ENCODE results near the gene BCL6B. TPM values are rescaled to one million over a fixed set of nuclear protein-coding genes. Genes with fewer than 3 reads are reported as not detected.

The BCL6B gene
- total RNA-seq, 5 donors from 2014 or later (not counting 1 experiment from before 2014, with no cell fraction given), result 0.53 TPM; not detected in 4

DNA sequence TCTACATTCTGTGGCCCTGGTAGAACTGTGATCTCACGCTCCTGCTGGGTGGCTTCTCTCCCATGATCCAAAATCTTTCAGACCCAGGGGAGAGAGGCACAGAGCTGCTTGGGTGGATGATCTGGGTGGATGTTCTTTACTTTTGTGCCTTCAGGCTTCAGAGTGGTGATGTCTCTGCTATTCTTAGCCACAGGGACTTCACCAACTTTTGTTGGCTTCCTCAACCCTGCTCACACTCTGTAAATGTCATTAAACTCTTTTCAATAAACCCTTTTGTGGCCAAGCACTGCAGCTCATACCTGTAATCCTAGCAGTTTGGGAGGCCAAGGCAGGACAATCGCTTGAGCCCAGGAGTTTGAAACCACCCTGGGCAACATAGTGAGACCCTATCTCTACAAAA, 49.6 kb downstream of the BCL6B start:
- ATAC-seq (replicated peaks in 1 of 4), result no peak
- no peak overlapping the region for H3K27ac Mint-ChIP-seq

DNA sequence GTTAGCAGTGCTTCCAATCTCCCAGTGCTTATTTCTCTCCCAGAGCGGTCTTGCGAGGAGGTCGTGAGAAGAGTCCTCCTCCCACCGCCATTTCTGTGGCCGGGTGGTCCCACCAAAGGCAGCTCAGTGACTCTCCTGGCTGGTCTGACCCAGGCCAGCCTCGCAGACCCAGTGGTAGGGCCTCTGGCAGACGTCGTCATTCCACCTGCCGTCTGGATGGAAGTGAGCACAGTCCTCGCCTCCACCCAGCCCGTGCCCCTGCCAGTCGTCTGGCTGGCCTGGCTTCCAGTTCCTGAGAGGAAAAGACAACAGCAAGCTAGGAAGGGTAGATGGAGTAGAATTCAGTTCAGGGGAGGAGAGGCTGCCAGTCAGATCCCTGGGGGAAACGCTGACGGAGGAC, 52.1 kb downstream of the BCL6B start:
- Mint-ChIP-seq H3K4me1 (peaks cover 0 to 10% (median 0%) of the 10 kb centered on the region in 3 donors), H3K27ac (no peak overlapping the region), H3K4me3 (no peak overlapping the region), H3K9me3 (no peaks in the 10 kb centered on the region), H3K36me3 (no peaks in the 10 kb centered on the region), H3K27me3 (no peaks in the 10 kb centered on the region)
- peaks cover 0 to 2% of the 10 kb centered on the region in 2 experiments for H3K4me1 ChIP-seq (ENCODE audit: control insufficient read depth in 1 of 2, extremely low read depth in 1 of 2, insufficient read depth in 2 of 2, low read length in 2 of 2)
- H3K36me3 ChIP-seq (ENCODE audit: control insufficient read depth in 2 of 2, extremely low read depth in 1 of 2, insufficient read depth in 1 of 2, low read length in 1 of 2), result no peaks in the 10 kb centered on the region
- ChIA-PET CTCF (no interaction called here), POLR2A (no interaction called here)
- no peak overlapping the region for H3K27ac ChIP-seq (ENCODE audit: low read length)
- H3K9me3 ChIP-seq, result no peaks in the 10 kb centered on the region
- DNase-seq (no peak), ATAC-seq (replicated peaks in 1 of 4) (no peak)
- no peak overlapping the region for H3K4me3 ChIP-seq (ENCODE audit: control insufficient read depth in 1 of 2, extremely low read depth in 1 of 2, low read length in 1 of 2)
- H3K27me3 ChIP-seq (replicated peaks in 1 of 2; ENCODE audit: control insufficient read depth in 2 of 2, extremely low read depth in 1 of 2, insufficient read depth in 2 of 2, low read length in 1 of 2), result no peaks in the 10 kb centered on the region
- 84% methylated on average over 14 of the region's 14 CpGs for WGBS (ENCODE audit: insufficient coverage)

More for the DNA sequence above, 49.6 kb downstream of the BCL6B start:
- no peaks in the 10 kb centered on the region for H3K36me3 ChIP-seq (ENCODE audit: control insufficient read depth in 2 of 2, extremely low read depth in 1 of 2, insufficient read depth in 1 of 2, low read length in 1 of 2)
- H3K4me3 Mint-ChIP-seq, result no peak overlapping the region
- no peaks in the 10 kb centered on the region for H3K9me3 ChIP-seq
- no peaks in the 10 kb centered on the region for H3K4me1 ChIP-seq (ENCODE audit: control insufficient read depth in 1 of 2, extremely low read depth in 1 of 2, insufficient read depth in 2 of 2, low read length in 2 of 2)
- H3K27me3 Mint-ChIP-seq, result no peaks in the 10 kb centered on the region
- H3K4me1 Mint-ChIP-seq, result peaks cover 0 to 6% (median 0%) of the 10 kb centered on the region in 3 donors
- peaks cover 6% of the 10 kb centered on the region for H3K36me3 Mint-ChIP-seq
- no CpG with 5 or more reads among the region's 2 CpGs for WGBS (ENCODE audit: insufficient coverage)
- peaks cover 10 to 16% (median 10%) of the 10 kb centered on the region in 3 donors for H3K9me3 Mint-ChIP-seq
- H3K27me3 ChIP-seq (replicated peaks in 1 of 2; ENCODE audit: control insufficient read depth in 2 of 2, extremely low read depth in 1 of 2, insufficient read depth in 2 of 2, low read length in 1 of 2), result no peaks in the 10 kb centered on the region
- CTCF ChIA-PET, result no interaction called here
- POLR2A ChIA-PET, result no interaction called here
- H3K27ac ChIP-seq (ENCODE audit: low read length), result no peak overlapping the region
- DNase-seq, result no peak
- H3K4me3 ChIP-seq (ENCODE audit: control insufficient read depth in 1 of 2, extremely low read depth in 1 of 2, low read length in 1 of 2), result no peak overlapping the region

DNA sequence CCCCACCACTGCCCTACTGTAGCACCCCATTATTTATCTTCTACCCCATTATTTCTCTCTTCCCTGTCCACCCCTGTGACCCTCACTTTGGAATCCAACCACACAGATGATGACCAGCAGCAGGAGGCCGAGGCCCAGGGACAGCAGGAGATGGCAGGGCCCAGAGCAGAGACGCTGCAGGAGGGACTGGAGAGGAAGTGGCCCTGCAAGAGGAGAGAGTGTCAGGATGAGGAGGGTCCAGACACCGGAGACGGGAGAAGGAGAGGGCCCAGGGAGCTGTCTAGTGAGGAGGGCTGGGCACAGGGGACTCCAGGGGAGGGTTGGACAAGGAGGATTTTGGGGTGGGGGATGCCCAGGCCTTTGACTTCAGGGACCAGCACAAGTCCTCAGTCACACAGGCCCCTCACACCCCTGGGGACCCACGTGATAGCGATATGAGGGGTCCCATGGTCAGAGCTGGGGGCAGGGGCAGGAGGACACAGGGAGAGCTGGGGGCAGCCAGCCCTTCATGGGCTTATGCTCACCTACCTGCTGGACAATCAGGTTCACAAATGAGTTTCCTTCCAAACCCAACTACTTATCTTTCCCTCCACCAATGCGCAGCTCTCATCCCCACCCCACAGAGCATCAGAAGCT, 55.2 kb downstream of the BCL6B start:
- Mint-ChIP-seq H3K36me3 (no peaks in the 10 kb centered on the region), H3K4me1 (peaks cover 20 to 34% (median 25%) of the 10 kb centered on the region in 3 donors), H3K27me3 (no peaks in the 10 kb centered on the region), H3K9me3 (no peaks in the 10 kb centered on the region), H3K4me3 (no peak overlapping the region), H3K27ac (no peak overlapping the region)
- CTCF ChIA-PET, result no interaction called here
- Histone ChIP-seq H3K9me3 (no peaks in the 10 kb centered on the region), H3K27me3 (replicated peaks in 1 of 2; ENCODE audit: control insufficient read depth in 2 of 2, extremely low read depth in 1 of 2, insufficient read depth in 2 of 2, low read length in 1 of 2) (no peaks in the 10 kb centered on the region), H3K27ac (ENCODE audit: low read length) (no peak overlapping the region), H3K4me1 (ENCODE audit: control insufficient read depth in 1 of 2, extremely low read depth in 1 of 2, insufficient read depth in 2 of 2, low read length in 2 of 2) (peaks cover 0 to 21% of the 10 kb centered on the region in 2 experiments), H3K36me3 (ENCODE audit: control insufficient read depth in 2 of 2, extremely low read depth in 1 of 2, insufficient read depth in 1 of 2, low read length in 1 of 2) (no peaks in the 10 kb centered on the region), H3K4me3 (ENCODE audit: control insufficient read depth in 1 of 2, extremely low read depth in 1 of 2, low read length in 1 of 2) (no peak overlapping the region)
- ATAC-seq (replicated peaks in 1 of 4) (no peak), DNase-seq (no peak)
- WGBS (ENCODE audit: insufficient coverage), result 92% methylated on average over 4 of the region's 7 CpGs
- POLR2A ChIA-PET, result no interaction called here

DNA sequence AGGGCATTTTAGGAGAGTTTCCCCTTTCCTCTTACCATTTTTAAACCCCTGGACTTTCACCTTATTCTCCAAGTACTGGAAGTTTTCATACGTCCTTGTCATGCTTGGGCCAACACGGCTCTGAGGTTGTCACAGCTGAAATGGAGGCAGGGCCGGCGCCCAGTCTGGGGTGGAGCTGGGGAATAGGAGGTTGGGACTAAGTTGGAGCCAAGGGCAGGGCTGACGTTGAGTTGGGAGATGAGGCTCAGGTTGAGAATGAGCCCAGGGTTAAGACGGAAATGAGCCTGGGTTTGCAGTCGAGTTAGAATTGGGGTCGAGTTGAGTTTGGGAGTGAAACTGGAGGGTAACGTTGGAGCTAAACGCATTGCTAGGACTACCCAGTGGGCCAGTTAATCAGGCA, 55.9 kb downstream of the BCL6B start:
- H3K27me3 Mint-ChIP-seq, result no peaks in the 10 kb centered on the region
- ChIA-PET CTCF (no interaction called here), POLR2A (no interaction called here)
- 83% methylated on average over 9 of the region's 10 CpGs for WGBS (ENCODE audit: insufficient coverage)
- H3K36me3 Mint-ChIP-seq, result no peaks in the 10 kb centered on the region
- DNase-seq (no peak), ATAC-seq (replicated peaks in 1 of 4) (no peak)
- Histone ChIP-seq H3K36me3 (ENCODE audit: control insufficient read depth in 2 of 2, extremely low read depth in 1 of 2, insufficient read depth in 1 of 2, low read length in 1 of 2) (no peaks in the 10 kb centered on the region), H3K4me1 (ENCODE audit: control insufficient read depth in 1 of 2, extremely low read depth in 1 of 2, insufficient read depth in 2 of 2, low read length in 2 of 2) (peaks cover 0 to 23% of the 10 kb centered on the region in 2 experiments), H3K4me3 (ENCODE audit: control insufficient read depth in 1 of 2, extremely low read depth in 1 of 2, low read length in 1 of 2) (no peak overlapping the region), H3K27me3 (replicated peaks in 1 of 2; ENCODE audit: control insufficient read depth in 2 of 2, extremely low read depth in 1 of 2, insufficient read depth in 2 of 2, low read length in 1 of 2) (no peaks in the 10 kb centered on the region), H3K27ac (ENCODE audit: low read length) (no peak overlapping the region), H3K9me3 (no peaks in the 10 kb centered on the region)
- H3K4me3 Mint-ChIP-seq, result no peak overlapping the region
- H3K4me1 Mint-ChIP-seq, result peaks cover 24 to 39% (median 30%) of the 10 kb centered on the region in 3 donors
- H3K9me3 Mint-ChIP-seq, result no peaks in the 10 kb centered on the region
- H3K27ac Mint-ChIP-seq, result no peak overlapping the region

Other genes starting within 250 kb of the BCL6B start
- gene FBXO39, start 246.8 kb upstream of the BCL6B start, total RNA-seq, result 1 to 10 TPM in 1 of 5 donors, under 1 TPM in 4; 0.26 to 1.4 (median 0.53) TPM
- not detected for gene TEKT1, start 191.3 kb upstream of the BCL6B start, total RNA-seq
- under 1 TPM in 3 of 5 donors, not detected in 2; 0.12 to 0.78 (median 0.13) TPM for gene ALOX12, start 27.0 kb upstream of the BCL6B start, total RNA-seq
- gene RNASEK, start 10.4 kb upstream of the BCL6B start, total RNA-seq, result 100 to 1,000 TPM in 4 of 5 donors, 10 to 100 TPM in 1; 98.3 to 160 (median 133) TPM
- gene SLC16A13, start 13.0 kb downstream of the BCL6B start, total RNA-seq, result 10 to 100 TPM in 3 of 5 donors, 1 to 10 TPM in 2; 3.8 to 17.6 (median 15.4) TPM
- gene SLC16A11, start 21.0 kb downstream of the BCL6B start, total RNA-seq, result 1 to 10 TPM; 1.4 to 2.2 (median 1.8) TPM
- not detected for gene CLEC10A, start 57.2 kb downstream of the BCL6B start, total RNA-seq
- under 1 TPM in 4 of 5 donors, not detected in 1; 0.25 to 0.55 (median 0.47) TPM for gene ASGR2, start 91.8 kb downstream of the BCL6B start, total RNA-seq
- gene ASGR1, start 156.3 kb downstream of the BCL6B start, total RNA-seq, result 1 to 10 TPM in 2 of 5 donors, under 1 TPM in 3; 0.60 to 1.8 (median 0.82) TPM
- 10 to 100 TPM in 2 of 5 donors, 1 to 10 TPM in 3; 8.1 to 13.6 (median 9.3) TPM for gene DLG4, start 196.8 kb downstream of the BCL6B start, total RNA-seq
- 100 to 1,000 TPM; 275 to 424 (median 385) TPM for gene ACADVL, start 196.9 kb downstream of the BCL6B start, total RNA-seq
- gene DVL2, start 211.5 kb downstream of the BCL6B start, total RNA-seq, result 10 to 100 TPM; 48.2 to 76.3 (median 70.4) TPM
- gene PHF23, start 216.4 kb downstream of the BCL6B start, total RNA-seq, result 10 to 100 TPM; 13.3 to 51.6 (median 43.5) TPM
- gene GABARAP, start 219.4 kb downstream of the BCL6B start, total RNA-seq, result 100 to 1,000 TPM; 197 to 278 (median 276) TPM
- 100 to 1,000 TPM; 109 to 131 (median 125) TPM for gene CTDNEP1, start 228.7 kb downstream of the BCL6B start, total RNA-seq
- gene ELP5, start 229.2 kb downstream of the BCL6B start, total RNA-seq, result 10 to 100 TPM; 29.8 to 35.9 (median 33.3) TPM
- gene CLDN7, start 239.4 kb downstream of the BCL6B start, total RNA-seq, result 1 to 10 TPM; 2.4 to 5.9 (median 2.9) TPM

Measured in T-cell (primary cell).